Retinal pigment epithelial cell (primary cell): ENCODE measurements around the gene SCT.

Experiments used
- DNase-seq: peaks from one replicate; pipeline ENCODE4 v3.0.0-alpha.2; 2010; ENCODE audit warnings: low read depth
- H3K4me3 ChIP-seq: 2 replicates; pipeline ENCODE4 v1.5.1; 2011; ENCODE audit warnings: mild to moderate bottlenecking, low read length, control low read depth, moderate library complexity
- CTCF ChIP-seq: conservative IDR thresholded peaks from 2 replicates; pipeline ENCODE4 v1.5.1; 2011; ENCODE audit warnings: low read depth, low read length, control low read depth, inconsistent platforms

SCT gene

GRCh38 chr11:620201-620600, 6.8 kb downstream of the SCT start:
- DNase-seq = no peak
- no peak for TF ChIP-seq CTCF
- no peak overlapping the region for H3K4me3 ChIP-seq

GRCh38 chr11:619628-620050, 7.3 kb downstream of the SCT start:
- no peak for DNase-seq
- TF ChIP-seq CTCF = no peak
- H3K4me3 ChIP-seq = no peak overlapping the region

- TF ChIP-seq CTCF = no peak
- DNase-seq = no peak
- no peak overlapping the region for H3K4me3 ChIP-seq
Measured at GRCh38 chr11:618856-619627, 7.9 kb downstream of the SCT start.

- H3K4me3 ChIP-seq = no peak overlapping the region
- DNase-seq = no peak
- no peak for TF ChIP-seq CTCF
Measured at GRCh38 chr11:617912-618682, 8.9 kb downstream of the SCT start.

GRCh38 chr11:617199-617911, 9.6 kb downstream of the SCT start:
- no peak for DNase-seq
- no peak for TF ChIP-seq CTCF
- no peak overlapping the region for H3K4me3 ChIP-seq

GRCh38 chr11:616320-617198, 10.4 kb downstream of the SCT start:
- no peak for DNase-seq
- TF ChIP-seq CTCF = no peak
- no peak overlapping the region for H3K4me3 ChIP-seq
